Heart left ventricle (tissue), 16 donors: ENCODE data around the gene RAB6B. TPM values are rescaled to one million over a fixed set of nuclear protein-coding genes. Genes with fewer than 3 reads are reported as not detected.
A peak's percentile ranks its signal among the peaks of the same experiment; 100 is the strongest.

Experiments used
- ATAC-seq, 4 donors: fragments of 200-7000 bp; cut with Tn5 transposase; one replicate each; pipeline ENCODE4 v1.9.1; 2020 to 2022; ENCODE audit warnings: moderate library complexity in 4 of 4, mild to moderate bottlenecking in 3 of 4, moderate number of reproducible peaks in 1 of 4
- DNase-seq, 5 donors: peaks; one replicate each; pipeline ENCODE4 v3.0.0-alpha.2; 2020
- H3K27ac ChIP-seq, 12 donors: fragments of 200-600 bp; sonication (generic) in 4 of 12; one replicate each; pipeline versions ENCODE4 v1.5.0 to v1.8.0; 2016 to 2022; ENCODE audit warnings: mild to moderate bottlenecking in 2 of 12
- H3K27me3 ChIP-seq, 9 donors: fragments of 200-600 bp; sonication (generic) in 2 of 9; one replicate each; pipeline versions ENCODE4 v1.5.1 to v1.8.0; 2016 to 2022; ENCODE audit warnings: mild to moderate bottlenecking in 3 of 9
- H3K36me3 ChIP-seq, 9 donors: fragments of 200-600 bp; sonication (generic) in 2 of 9; one replicate each; pipeline versions ENCODE4 v1.5.0 to v1.8.0; 2018 to 2022; ENCODE audit warnings: mild to moderate bottlenecking in 2 of 9
- H3K4me1 ChIP-seq, 12 donors: fragments of 200-600 bp; sonication (generic) in 4 of 12; one replicate each; pipeline versions ENCODE4 v1.5.0 to v1.8.0; 2016 to 2022; ENCODE audit warnings: mild to moderate bottlenecking in 3 of 12
- H3K4me3 ChIP-seq, 12 donors: fragments of 200-600 bp; sonication (generic) in 4 of 12; one replicate each; pipeline versions ENCODE4 v1.5.0 to v1.8.0; 2017 to 2022; ENCODE audit warnings: mild to moderate bottlenecking in 9 of 12, moderate library complexity in 4 of 12
- H3K9me3 ChIP-seq, 12 donors: fragments of 200-600 bp; sonication (generic) in 4 of 12; one replicate each; pipeline versions ENCODE4 v1.5.0 to v1.8.0; 2016 to 2022; ENCODE audit warnings: mild to moderate bottlenecking in 1 of 12
- CTCF ChIP-seq, 12 donors: fragments of 200-600 bp; sonication (generic) in 4 of 12; IDR thresholded peaks; one replicate each; pipeline versions ENCODE4 v1.5.0 to v1.8.0; 2018 to 2022; ENCODE audit warnings: antibody characterized with exemption in 12 of 12, mild to moderate bottlenecking in 5 of 12
- POLR2A ChIP-seq, 2 donors: fragments of 450-650 bp; IDR thresholded peaks; one replicate each; pipeline ENCODE4 v1.6.1; 2017; ENCODE audit warnings: antibody characterized with exemption in 2 of 2, mild to moderate bottlenecking in 2 of 2, moderate library complexity in 2 of 2
- WGBS, 4 donors: extraction: QIAGEN DNeasy Blood & Tissue Kit in 2 of 4; methylation state at CpG; one replicate each; pipeline versions ENCODE4 v1.1.5 to v1.1.7; 2013 to 2018; 5-methylcytosine and 5-hydroxymethylcytosine counted together
- intact Hi-C, 10 donors: fragments of 100-400 bp; cut with DNase I; formaldehyde crosslinking; loops; one replicate each; pipeline versions ENCODE4 v1.11.1 to v1.14.2; 2022
- polyA plus RNA-seq, 2 donors: library from polyadenylated mRNA; stranded (reverse); fragments of 200-250 nt; gene quantifications; one replicate each; pipeline ENCODE4 v1.2.3, GENCODE V29; 2013
- total RNA-seq, 9 donors: library from RNA; depleted of rRNA in 2 of 9; stranded (reverse); fragments of >200 nt in 2 of 9; fragmentation: NEBNext Ultra II Directional in 3 of 9; extraction: Animal tissue kit (Norgen Biotek cat#: 25700) in 3 of 9; gene quantifications; one replicate each; pipeline versions ENCODE4 v1.1.0 to v1.2.4, GENCODE V29; 2016 to 2023
- donor health status: ischemic (EF 13 %, LVEDD 7.1; RV severe dilation, severe dysfunction).
- donor health status: healthy with polysubstance abuse.
- donor health status: DM: no; HTN: yes; CAD: no.
- donor health status: DM: no; HTN: no; CAD: no.
- donor health status: ischemic (EF 25% LVEDD 6.9; RV normal size, moderate dysfunction).
- donor health status: ischemic (EF 25% LVEDD 5.7; RV mildly dilated, moderate dysfunction).
- donor health status: healthy.
- donor health status: DM: yes; HTN: yes; CAD: no.
- donor health status: ischemic (EF 35%, LVEDD 5.7; RV mildly dilated, moderate dysfunction).
- donor health status: nonischemic (EF 11% LVEDD 7.7; RV severe dilation, severe dysfunction).
- donor health status: DM: yes; HTN: yes; CAD: no.
- donor health status: PGD.
- donor health status: ischemic (EF 29% LVEDD 5.4; RV normal size, mild dysfunction).
- donor health status: nonischemic (EF 23%, LVEDD 6.1; RV moderate dilation, normal function).

Gene RAB6B
- total and polyA plus RNA-seq, 11 donors: 12.4 to 57.2 (median 43.1) TPM

- Histone ChIP-seq H3K4me1 (peaks cover 0 to 10% (median 0%) of the 10 kb centered on the region in 12 donors), H3K4me3 (no peak overlapping the region), H3K27ac (no peak overlapping the region), H3K36me3 (peaks cover 0 to 96% (median 91%) of the 10 kb centered on the region in 9 donors), H3K9me3 (no peaks in the 10 kb centered on the region), H3K27me3 (no peaks in the 10 kb centered on the region)
- DNase-seq: no peak
- intact Hi-C loops: loop anchor here in 4 of 10 donors (5.0 to 10.0 kb wide), 4 partner anchors 112 to 669 kb away; partner anchors contain the start of genes TOPBP1 (in 2 of the 4), ANAPC13 (in 1 of the 4) and CEP63 (in 1 of the 4)
- no peak for TF ChIP-seq CTCF (IDR thresholded peaks at IDR 0.05)
- no peak for TF ChIP-seq POLR2A (IDR thresholded peaks at IDR 0.05)
- WGBS, 4 donors: 73 to 83% (median 77%) methylated on average over 2 of the region's 2 CpGs
- no peak for ATAC-seq
Measured at GRCh38 chr3:133815386-133815785, 80.3 kb downstream of the RAB6B start.

GRCh38 chr3:133812872-133813271 is 82.8 kb downstream of the RAB6B start:
- Histone ChIP-seq H3K27me3 (no peaks in the 10 kb centered on the region), H3K36me3 (peaks cover 0 to 100% (median 90%) of the 10 kb centered on the region in 9 donors), H3K9me3 (no peaks in the 10 kb centered on the region), H3K4me1 (peaks cover 0 to 10% (median 0%) of the 10 kb centered on the region in 12 donors), H3K4me3 (no peak overlapping the region), H3K27ac (no peak overlapping the region)
- 65 to 74% (median 69%) methylated on average over 1 of the region's 1 CpG for WGBS, 4 donors
- DNase-seq (no peak), ATAC-seq (peak in 1 of 4 donors; percentile 60)
- intact Hi-C loops: loop anchor here in 4 of 10 donors (10.0 kb wide), 3 partner anchors 148 to 672 kb away; partner anchors contain the start of genes TOPBP1 (in 2 of the 4), ANAPC13 (in 1 of the 4) and CEP63 (in 1 of the 4)
- no peak for TF ChIP-seq CTCF (IDR thresholded peaks at IDR 0.05)
- no peak for TF ChIP-seq POLR2A (IDR thresholded peaks at IDR 0.05)

- Histone ChIP-seq H3K4me3 (peak within 1 kb of the TSS; percentile 61 to 95 (median 82)), H3K36me3 (peaks cover 0 to 36% (median 26%) of the 10 kb centered on the region in 9 donors), H3K4me1 (peaks cover 0 to 18% (median 8%) of the 10 kb centered on the region in 12 donors), H3K27ac (peak within 1 kb of the TSS in 11 of 12 donors; percentile 41 to 80 (median 67)), H3K9me3 (no peaks in the 10 kb centered on the region), H3K27me3 (peaks cover 0 to 6% (median 0%) of the 10 kb centered on the region in 9 donors)
- 0% methylated on average over 23 to 53 of the region's 53 CpGs for WGBS, 4 donors
- ATAC-seq: peak; percentile 100
- no peak for TF ChIP-seq CTCF (IDR thresholded peaks at IDR 0.05)
- TF ChIP-seq POLR2A (IDR thresholded peaks at IDR 0.05): peak in 1 of 2 donors; percentile 77
- intact Hi-C loops: loop anchor here in 6 of 10 donors (5.0 to 10.0 kb wide), 4 partner anchors 141 to 1084 kb away; partner anchors contain the start of genes TOPBP1 (in 5 of the 6) and NPHP3 (in 3 of the 6)
- DNase-seq: peak; percentile 94 to 98 (median 96)
Measured at GRCh38 chr3:133805702-133806475, 89.8 kb downstream of the RAB6B start, which contains the start of gene SRPRB. TSS of gene SRPRB (plus strand) at chr3:133805815. CDS start at chr3:133805849, 34 bp downstream.

- H3K9me3 ChIP-seq: no peaks in the 10 kb centered on the region
- H3K27ac ChIP-seq: peak overlapping the region in 3 of 12 donors; percentile 75 to 80 (median 76)
- TF ChIP-seq CTCF (IDR thresholded peaks at IDR 0.05): no peak
- TF ChIP-seq POLR2A (IDR thresholded peaks at IDR 0.05): no peak
- H3K27me3 ChIP-seq: peaks cover 0 to 6% (median 0%) of the 10 kb centered on the region in 9 donors
- WGBS, 4 donors: 14 to 18% (median 15%) methylated on average over 15 of the region's 15 CpGs
- DNase-seq: no peak
- H3K4me1 ChIP-seq: peaks cover 0 to 18% (median 8%) of the 10 kb centered on the region in 12 donors
- peaks cover 0 to 30% (median 21%) of the 10 kb centered on the region in 9 donors for H3K36me3 ChIP-seq
- intact Hi-C loops: loop anchor here in 6 of 10 donors (5.0 to 10.0 kb wide), 4 partner anchors 141 to 1083 kb away; partner anchors contain the start of genes TOPBP1 (in 5 of the 6) and NPHP3 (in 3 of the 6)
- ATAC-seq: no peak
- H3K4me3 ChIP-seq: peak overlapping the region in 11 of 12 donors; percentile 31 to 95 (median 82)
Measured at GRCh38 chr3:133805384-133805701, 90.3 kb downstream of the RAB6B start.
